HUES48 (cell line): ENCODE results near the gene MMADHC.
"Not testable (repeated sequence)": the region's sequence is repeated elsewhere in the genome, so short reads cannot be mapped to it uniquely, and the experiment has no call there.

ENCODE experiments used
- H3K27ac ChIP-seq: one replicate; pipeline ENCODE4 v1.7.0; 2013; ENCODE audit warnings: low read depth, low read length, inconsistent platforms
- H3K27me3 ChIP-seq: 2 replicates; pipeline ENCODE4 v1.6.1; 2013; ENCODE audit warnings: mild to moderate bottlenecking, low read length; ENCODE audit not compliant: control insufficient read depth, insufficient read depth
- H3K36me3 ChIP-seq: 2 replicates; pipeline ENCODE4 v1.6.1; 2013; ENCODE audit warnings: low read length; ENCODE audit not compliant: control insufficient read depth, insufficient read depth
- H3K4me1 ChIP-seq: 2 replicates; pipeline ENCODE4 v1.6.1; 2013; ENCODE audit warnings: mild to moderate bottlenecking, low read length; ENCODE audit not compliant: control insufficient read depth, insufficient read depth
- H3K4me3 ChIP-seq: 2 replicates; pipeline ENCODE4 v1.5.1; 2013; ENCODE audit warnings: mild to moderate bottlenecking, low read depth, low read length
- H3K9ac ChIP-seq: 2 replicates; pipeline ENCODE4 v1.6.1; 2013; ENCODE audit warnings: mild to moderate bottlenecking, low read depth, low read length, moderate library complexity
- H3K9me3 ChIP-seq: 2 replicates; pipeline ENCODE4 v1.6.1; 2013; ENCODE audit warnings: low read length; ENCODE audit not compliant: control insufficient read depth, insufficient read depth

The MMADHC gene

DNA sequence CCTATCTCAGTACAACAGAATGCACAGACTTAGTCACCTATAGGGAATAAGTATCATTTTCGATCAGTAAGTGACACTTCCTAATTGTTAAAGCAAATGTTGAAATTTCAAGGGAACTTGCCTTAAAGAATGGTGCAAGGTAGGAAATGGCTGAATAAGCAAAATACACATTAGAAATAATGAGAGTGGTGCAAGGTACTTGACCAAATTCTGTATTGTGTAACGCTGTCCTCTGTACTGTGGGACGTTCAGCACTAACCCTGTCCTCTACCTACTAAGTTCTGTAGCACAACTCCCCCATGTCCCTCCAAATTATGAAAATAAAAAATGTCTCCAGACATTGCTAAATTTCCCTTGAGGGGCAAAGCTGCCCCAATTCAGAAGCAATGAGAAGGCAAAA lies 19.4 kb downstream of the MMADHC start:
- H3K27ac ChIP-seq: no peak overlapping the region
- H3K4me1 ChIP-seq: no peaks in the 10 kb centered on the region
- no peak overlapping the region for H3K9ac ChIP-seq
- no peak overlapping the region for H3K4me3 ChIP-seq
- no peaks in the 10 kb centered on the region for H3K27me3 ChIP-seq
- no peaks in the 10 kb centered on the region for H3K9me3 ChIP-seq
- H3K36me3 ChIP-seq: peaks cover 71% of the 10 kb centered on the region

DNA sequence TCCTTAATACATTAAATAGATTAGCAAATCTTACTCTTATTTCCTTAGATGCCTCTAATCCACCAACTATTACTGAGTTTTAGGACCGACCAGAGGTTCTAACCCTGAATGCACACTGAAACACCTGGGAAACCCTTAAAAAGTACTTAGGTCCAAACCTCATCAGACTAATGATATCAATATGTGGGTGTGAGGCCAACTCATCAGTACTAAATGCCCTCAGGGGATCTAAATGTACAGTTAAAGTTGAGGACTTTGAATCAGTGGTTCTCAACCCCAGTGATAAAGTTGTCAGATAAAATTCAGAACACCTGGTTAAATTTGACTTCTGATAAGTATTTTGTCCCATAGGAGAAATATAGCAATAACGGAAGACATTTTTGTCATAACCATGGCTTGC lies 20.9 kb downstream of the MMADHC start:
- Histone ChIP-seq H3K27me3 (no peaks in the 10 kb centered on the region), H3K4me3 (no peak overlapping the region), H3K9ac (no peak overlapping the region), H3K4me1 (no peaks in the 10 kb centered on the region), H3K36me3 (peaks cover 56% of the 10 kb centered on the region), H3K9me3 (no peaks in the 10 kb centered on the region), H3K27ac (no peak overlapping the region)

DNA sequence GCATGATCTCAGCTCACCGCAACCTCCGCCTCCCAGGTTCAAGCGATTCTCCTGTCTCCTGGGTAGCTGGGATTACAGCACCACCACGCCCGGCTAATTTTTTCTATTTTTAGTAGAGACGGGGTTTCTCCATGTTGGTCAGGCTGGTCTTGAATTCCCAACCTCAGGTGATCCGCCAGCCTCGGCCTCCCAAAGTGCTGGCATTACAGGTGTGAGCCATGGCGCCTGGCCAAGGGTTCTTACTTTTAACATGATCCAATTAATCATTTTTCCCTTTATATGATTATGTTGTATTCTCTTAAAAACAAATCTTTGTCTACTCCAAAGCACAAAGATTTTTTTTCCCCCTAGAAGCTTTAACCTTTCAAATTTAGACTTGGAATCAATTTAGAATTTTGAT lies 21.9 kb downstream of the MMADHC start:
- H3K27me3 ChIP-seq, H3K27ac ChIP-seq, H3K9ac ChIP-seq, H3K9me3 ChIP-seq, H3K4me3 ChIP-seq, H3K4me1 ChIP-seq: not testable (repeated sequence)
- H3K36me3 ChIP-seq: peaks cover 48% of the 10 kb centered on the region

DNA sequence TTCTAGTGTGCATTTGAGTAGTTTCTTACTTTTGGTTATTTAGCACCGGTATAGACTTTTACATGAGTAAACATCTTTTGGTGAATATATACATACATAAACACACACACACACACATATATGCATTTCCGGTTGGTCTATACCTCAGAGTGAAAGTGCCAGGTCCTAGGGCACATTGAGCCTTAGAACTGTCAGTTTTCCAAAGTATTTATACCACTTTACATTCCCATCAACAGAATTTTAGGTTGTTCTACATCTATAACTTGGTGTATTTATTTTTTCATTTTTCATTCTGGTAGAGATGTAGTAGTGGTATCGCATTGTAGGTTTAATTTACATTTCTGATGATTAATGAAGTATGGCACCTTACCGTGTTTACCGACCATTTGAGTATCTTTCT lies 22.6 kb downstream of the MMADHC start:
- Histone ChIP-seq H3K4me3 (no peak overlapping the region), H3K9ac (no peak overlapping the region), H3K4me1 (no peaks in the 10 kb centered on the region), H3K27me3 (no peaks in the 10 kb centered on the region), H3K27ac (no peak overlapping the region), H3K36me3 (peaks cover 42% of the 10 kb centered on the region), H3K9me3 (no peaks in the 10 kb centered on the region)

DNA sequence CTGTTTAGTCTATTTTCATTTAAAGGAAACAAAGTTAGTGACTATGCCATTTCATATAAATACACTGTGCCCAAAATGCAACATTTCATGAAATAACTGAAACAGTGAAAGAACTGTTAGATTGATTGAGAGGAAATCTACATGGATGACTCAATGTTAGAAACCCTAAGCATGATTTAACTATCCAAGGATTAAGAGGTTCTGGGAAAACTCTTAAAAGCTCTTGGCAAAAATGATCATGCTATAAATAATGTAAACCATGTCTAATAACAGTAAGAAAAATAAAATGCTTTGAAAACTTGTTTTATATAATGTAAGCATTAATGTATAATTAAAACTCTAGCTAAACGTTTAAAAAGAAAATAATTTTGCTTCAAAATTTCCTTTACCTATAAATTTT lies 23.5 kb downstream of the MMADHC start:
- Histone ChIP-seq H3K9me3 (no peaks in the 10 kb centered on the region), H3K4me1 (no peaks in the 10 kb centered on the region), H3K4me3 (no peak overlapping the region), H3K27ac (no peak overlapping the region), H3K9ac (no peak overlapping the region), H3K36me3 (peaks cover 33% of the 10 kb centered on the region), H3K27me3 (no peaks in the 10 kb centered on the region)

DNA sequence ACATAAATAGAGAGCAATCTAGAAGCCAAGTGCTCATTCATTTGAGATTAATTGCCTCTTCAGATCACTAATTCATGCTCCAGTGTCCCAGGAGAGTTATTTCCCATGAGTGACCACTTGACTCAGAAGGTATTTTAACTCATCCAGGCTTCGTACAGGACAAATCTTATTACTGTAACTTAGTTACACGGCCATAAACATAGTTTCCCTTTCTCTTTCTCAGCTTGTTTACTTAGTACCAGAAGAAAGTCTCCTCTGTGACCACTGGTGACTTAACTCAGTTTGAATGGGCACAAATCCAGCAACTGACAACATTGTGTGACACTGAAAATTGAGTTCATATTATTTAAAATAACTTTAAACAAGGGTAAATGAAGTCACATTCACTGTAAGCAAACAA lies 25.3 kb downstream of the MMADHC start:
- Histone ChIP-seq H3K4me1 (no peaks in the 10 kb centered on the region), H3K4me3 (no peak overlapping the region), H3K27ac (no peak overlapping the region), H3K27me3 (no peaks in the 10 kb centered on the region), H3K36me3 (peaks cover 15% of the 10 kb centered on the region), H3K9ac (no peak overlapping the region), H3K9me3 (no peaks in the 10 kb centered on the region)

DNA sequence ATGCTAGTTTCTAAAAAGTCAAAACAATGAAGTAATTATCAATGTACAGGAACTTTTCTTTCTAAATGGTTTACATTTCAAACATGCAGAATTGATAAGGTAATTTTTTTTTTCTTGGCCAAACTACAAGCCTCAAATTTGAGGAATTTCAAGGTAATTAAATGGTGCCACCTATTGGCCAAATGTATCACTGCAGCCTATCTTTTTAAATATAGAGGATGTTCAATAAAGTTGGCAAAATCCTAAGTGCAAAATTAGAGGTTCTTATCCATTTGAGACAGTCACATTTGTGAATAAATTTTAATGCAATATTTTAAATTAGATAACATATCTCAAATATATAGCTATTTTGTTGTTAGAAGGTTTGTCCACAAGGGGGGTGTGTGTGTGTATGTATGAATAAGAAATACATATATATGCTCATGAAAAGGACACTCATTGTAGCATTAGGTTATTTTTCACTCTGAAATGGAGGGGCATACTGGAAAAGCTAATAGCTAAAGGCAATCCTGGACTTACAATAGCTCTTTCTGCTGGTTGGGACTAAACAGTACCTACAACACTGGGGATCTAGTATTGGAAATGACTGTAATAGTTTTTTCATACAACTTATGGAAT lies 26.2 kb downstream of the MMADHC start:
- no peak overlapping the region for H3K9ac ChIP-seq
- no peaks in the 10 kb centered on the region for H3K9me3 ChIP-seq
- peaks cover 6% of the 10 kb centered on the region for H3K36me3 ChIP-seq
- H3K4me1 ChIP-seq: no peaks in the 10 kb centered on the region
- no peak overlapping the region for H3K27ac ChIP-seq
- no peaks in the 10 kb centered on the region for H3K27me3 ChIP-seq
- H3K4me3 ChIP-seq: no peak overlapping the region

DNA sequence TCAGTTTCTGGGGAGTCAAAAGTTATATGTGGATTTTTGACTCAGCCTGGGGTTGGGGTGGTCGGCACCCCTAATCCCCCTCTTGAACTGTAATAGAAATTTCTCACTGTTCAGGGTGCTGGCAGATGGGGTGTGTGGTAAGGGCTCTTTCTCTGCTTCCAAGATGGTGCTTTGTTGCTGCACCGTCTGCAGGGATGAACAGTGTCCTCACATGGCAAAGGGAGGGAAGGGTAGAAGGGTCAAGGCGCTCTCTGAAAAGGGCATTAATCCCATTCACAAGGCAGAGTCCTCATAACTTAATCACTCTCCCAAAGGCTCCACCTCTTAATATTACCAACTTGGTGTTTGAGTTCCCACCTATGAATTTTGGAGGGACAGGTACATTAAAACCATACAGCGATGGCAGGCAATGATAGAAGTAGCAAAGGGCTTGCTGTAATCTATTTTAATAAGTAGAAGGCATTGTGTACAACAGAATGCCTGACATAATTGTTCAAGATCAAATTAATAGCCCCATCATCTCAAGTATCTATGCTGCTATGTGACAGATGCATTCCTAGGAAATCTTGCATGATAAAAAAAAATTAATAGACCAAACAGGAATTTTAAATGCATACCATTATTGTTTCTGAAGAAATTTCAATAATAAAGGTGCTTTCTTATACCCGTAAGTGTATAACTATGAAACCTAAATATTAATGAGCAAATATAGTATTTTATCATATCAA lies 28.1 kb downstream of the MMADHC start:
- Histone ChIP-seq H3K4me3 (no peak overlapping the region), H3K36me3 (no peaks in the 10 kb centered on the region), H3K27me3 (no peaks in the 10 kb centered on the region), H3K9me3 (no peaks in the 10 kb centered on the region), H3K27ac (no peak overlapping the region), H3K9ac (no peak overlapping the region), H3K4me1 (no peaks in the 10 kb centered on the region)

DNA sequence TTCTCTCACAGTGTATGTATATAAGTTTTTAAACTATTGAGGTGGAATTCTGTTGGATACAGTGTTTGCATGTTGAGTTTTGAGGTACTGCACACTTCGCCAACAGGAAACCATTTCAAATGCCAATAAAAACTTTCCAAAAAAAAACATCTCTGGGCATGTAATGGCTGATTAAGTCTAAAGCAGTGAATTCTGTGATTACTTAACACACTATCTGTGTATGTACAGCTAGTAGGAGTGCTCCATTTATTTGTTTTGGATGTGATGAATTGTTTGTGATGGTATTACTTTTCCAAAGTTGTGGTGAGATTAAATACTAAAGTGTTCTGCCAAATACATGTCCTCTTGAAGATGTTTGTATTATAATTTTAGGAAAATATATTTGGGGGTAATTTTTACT lies 31.1 kb downstream of the MMADHC start:
- H3K27ac ChIP-seq: no peak overlapping the region
- H3K9me3 ChIP-seq: no peaks in the 10 kb centered on the region
- no peaks in the 10 kb centered on the region for H3K36me3 ChIP-seq
- H3K9ac ChIP-seq: no peak overlapping the region
- H3K27me3 ChIP-seq: no peaks in the 10 kb centered on the region
- H3K4me3 ChIP-seq: no peak overlapping the region
- no peaks in the 10 kb centered on the region for H3K4me1 ChIP-seq

DNA sequence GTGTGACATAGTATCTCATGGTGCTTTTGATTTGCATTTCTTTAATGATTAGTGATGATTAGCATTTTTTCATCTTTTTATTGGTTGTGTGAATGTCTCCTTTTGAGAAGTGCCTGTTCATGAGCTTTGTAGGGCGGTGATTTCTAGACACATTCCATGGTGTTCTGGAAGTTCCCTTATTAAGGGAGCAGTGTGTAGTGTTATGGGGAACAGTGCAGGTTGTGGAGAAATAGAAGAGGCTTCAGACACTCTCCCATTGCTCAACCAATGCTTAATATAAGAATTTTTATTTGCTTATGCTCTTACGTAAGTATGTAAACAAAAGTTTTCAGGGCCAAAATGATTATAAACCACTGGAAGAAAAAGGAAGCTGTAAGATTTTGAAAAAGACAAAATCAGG lies 34.7 kb downstream of the MMADHC start:
- H3K9me3 ChIP-seq: peaks cover 7% of the 10 kb centered on the region; the same call in 1 of the 2 replicates
- H3K36me3 ChIP-seq: no peaks in the 10 kb centered on the region
- H3K9ac ChIP-seq: no peak overlapping the region
- no peaks in the 10 kb centered on the region for H3K27me3 ChIP-seq
- no peak overlapping the region for H3K27ac ChIP-seq
- H3K4me1 ChIP-seq: no peaks in the 10 kb centered on the region
- H3K4me3 ChIP-seq: no peak overlapping the region

DNA sequence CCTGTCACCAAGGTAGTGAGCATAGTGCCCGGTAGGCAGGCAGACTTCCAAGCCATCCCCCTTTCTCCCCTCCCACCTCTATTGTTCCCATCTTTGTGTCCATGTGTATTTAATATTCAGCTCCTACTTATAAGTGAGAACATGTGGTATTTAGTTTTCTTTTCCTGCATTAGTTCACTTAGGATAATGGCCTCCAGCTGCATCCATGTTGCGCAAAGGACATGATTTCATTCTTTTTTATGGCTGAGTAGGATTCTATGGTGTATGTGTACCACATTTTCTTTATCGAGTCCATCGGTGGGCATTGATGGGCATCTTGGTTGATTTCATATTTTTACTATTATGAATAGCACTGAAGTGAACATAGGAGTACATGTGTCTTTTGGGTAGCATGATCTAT lies 35.3 kb downstream of the MMADHC start:
- Histone ChIP-seq H3K36me3 (no peaks in the 10 kb centered on the region), H3K4me1 (no peaks in the 10 kb centered on the region), H3K9me3 (peaks cover 7% of the 10 kb centered on the region; the same call in 1 of the 2 replicates), H3K9ac (no peak overlapping the region), H3K4me3 (no peak overlapping the region), H3K27ac (no peak overlapping the region), H3K27me3 (no peaks in the 10 kb centered on the region)
